Neural cell (in vitro differentiated cells): ENCODE results near the gene DTD1. TPM values are rescaled to one million over a fixed set of nuclear protein-coding genes. Genes with fewer than 3 reads are reported as not detected.
"Not testable (repeated sequence)": the region's sequence is repeated elsewhere in the genome, so short reads cannot be mapped to it uniquely, and the experiment has no call there.

Experiments
- H2AFZ ChIP-seq: fragments of 200-600, 300-800 bp; sonication (generic), shearing (Covaris generic); 2 replicates; pipeline ENCODE4 v1.6.0; 2014; ENCODE audit warnings: low read depth, mild to moderate bottlenecking, antibody characterized with exemption, low read length, moderate library complexity
- H3F3A ChIP-seq: fragments of 200-600 bp; shearing (Covaris generic); 2 replicates; pipeline ENCODE4 v1.6.1; 2016; ENCODE audit warnings: mild to moderate bottlenecking, moderate library complexity, mixed read lengths, antibody characterized with exemption, low read length; ENCODE audit not compliant: insufficient read depth, poor library complexity, severe bottlenecking
- H3K27ac ChIP-seq: fragments of 200-600, 300-800 bp; sonication (generic), shearing (Covaris generic); 2 replicates; pipeline ENCODE4 v1.5.1; 2014; ENCODE audit warnings: mild to moderate bottlenecking, low read length, moderate library complexity
- H3K27me3 ChIP-seq: fragments of 300-800, 200-600 bp; sonication (generic), shearing (Covaris generic); 2 replicates; pipeline ENCODE4 v1.6.0; 2014; ENCODE audit warnings: mild to moderate bottlenecking, low read depth, low read length, moderate library complexity; ENCODE audit not compliant: insufficient read depth
- H3K36me3 ChIP-seq: fragments of 300-800, 200-600 bp; sonication (generic), shearing (Covaris generic); 2 replicates; pipeline ENCODE4 v1.5.1; 2014; ENCODE audit warnings: mild to moderate bottlenecking, antibody characterized with exemption, low read length, moderate library complexity; ENCODE audit not compliant: insufficient read depth
- H3K4me2 ChIP-seq: fragments of 300-800, 200-600 bp; sonication (generic), shearing (Covaris generic); 2 replicates; pipeline ENCODE4 v1.6.0; 2014; ENCODE audit warnings: mild to moderate bottlenecking, low read length
- H3K4me3 ChIP-seq: fragments of 300-800, 200-600 bp; sonication (generic), shearing (Covaris generic); 2 replicates; pipeline ENCODE4 v1.5.1; 2014; ENCODE audit warnings: mild to moderate bottlenecking, low read length, moderate library complexity
- H3K79me2 ChIP-seq: fragments of 200-600 bp; shearing (Covaris generic); replicated peaks from 2 replicates; pipeline ENCODE4 v1.6.0; 2014; ENCODE audit warnings: mild to moderate bottlenecking, low read length, moderate library complexity; ENCODE audit not compliant: insufficient read depth
- H3K9ac ChIP-seq: fragments of 300-800, 200-600 bp; sonication (generic), shearing (Covaris generic); 2 replicates; pipeline ENCODE4 v1.6.1; 2016; ENCODE audit warnings: mild to moderate bottlenecking, low read length, mixed read lengths
- H3K9me2 ChIP-seq: fragments of 200-600 bp; shearing (Covaris generic); 2 replicates; pipeline ENCODE4 v1.6.1; 2016; ENCODE audit warnings: mild to moderate bottlenecking, low read length, mixed read lengths; ENCODE audit not compliant: insufficient read depth
- H3K9me3 ChIP-seq: fragments of 200-600, 300-800 bp; sonication (generic), shearing (Covaris generic); 2 replicates; pipeline ENCODE4 v1.6.1; 2016; ENCODE audit warnings: mild to moderate bottlenecking, mixed run types, low read length, moderate library complexity, mixed read lengths
- H4K20me1 ChIP-seq: fragments of 200-600 bp; shearing (Covaris generic); 2 replicates; pipeline ENCODE4 v1.6.1; 2016; ENCODE audit warnings: mild to moderate bottlenecking, mixed run types; ENCODE audit not compliant: insufficient read depth
- EP300 ChIP-seq: fragments of 450-650 bp; conservative IDR thresholded peaks from 2 replicates; pipeline ENCODE4 v1.6.1; 2014; ENCODE audit warnings: antibody characterized with exemption, mild to moderate bottlenecking, moderate library complexity; ENCODE audit not compliant: poor library complexity, severe bottlenecking
- EZH2 ChIP-seq: fragments of 200-600, 300-800 bp; shearing (Covaris generic), sonication (generic); IDR thresholded peaks from 2 replicates; pipeline ENCODE4 v1.6.1; 2014; ENCODE audit warnings: antibody characterized with exemption, low read length, borderline replicate concordance, mild to moderate bottlenecking; ENCODE audit not compliant: insufficient read depth, poor library complexity, severe bottlenecking
- MXI1 ChIP-seq: fragments of 450-650 bp; conservative IDR thresholded peaks from 2 replicates; pipeline ENCODE4 v1.6.1; 2014; ENCODE audit warnings: antibody characterized with exemption, mild to moderate bottlenecking; ENCODE audit not compliant: poor library complexity, severe bottlenecking
- POLR2AphosphoS5 ChIP-seq: IDR thresholded peaks from 2 replicates; pipeline ENCODE4 v1.6.1; 2012
- RAD21 ChIP-seq: fragments of 450-650 bp; conservative IDR thresholded peaks from 2 replicates; pipeline ENCODE4 v1.6.1; 2014; ENCODE audit warnings: antibody characterized with exemption, mild to moderate bottlenecking, moderate library complexity
- REST ChIP-seq: IDR thresholded peaks from 2 replicates; pipeline ENCODE4 v1.6.1; 2012; ENCODE audit warnings: borderline replicate concordance
- SMC3 ChIP-seq: fragments of 450-650 bp; conservative IDR thresholded peaks from 2 replicates; pipeline ENCODE4 v1.6.1; 2014; ENCODE audit warnings: antibody characterized with exemption, mild to moderate bottlenecking, moderate library complexity; ENCODE audit not compliant: poor library complexity
- TAF1 ChIP-seq: IDR thresholded peaks from 2 replicates; pipeline ENCODE4 v1.6.1; 2012; ENCODE audit warnings: low read depth
- polyA plus RNA-seq: library from polyadenylated mRNA; depleted of rRNA; stranded (reverse); fragments of >200 nt; gene quantifications from 2 replicates; pipeline ENCODE4 v1.2.3, GENCODE V29; 2014
- TF ChIP-seq, protein P1 (sequence below): fragments of 450-650 bp; IDR thresholded peaks from 2 replicates; pipeline ENCODE4 v1.5.1; 2014; ENCODE audit warnings: antibody characterized with exemption, mild to moderate bottlenecking, moderate library complexity; ENCODE audit not compliant: poor library complexity, severe bottlenecking

Gene DTD1
- polyA plus RNA-seq, 1 donor from 2014 or later, result 337 TPM

DNA sequence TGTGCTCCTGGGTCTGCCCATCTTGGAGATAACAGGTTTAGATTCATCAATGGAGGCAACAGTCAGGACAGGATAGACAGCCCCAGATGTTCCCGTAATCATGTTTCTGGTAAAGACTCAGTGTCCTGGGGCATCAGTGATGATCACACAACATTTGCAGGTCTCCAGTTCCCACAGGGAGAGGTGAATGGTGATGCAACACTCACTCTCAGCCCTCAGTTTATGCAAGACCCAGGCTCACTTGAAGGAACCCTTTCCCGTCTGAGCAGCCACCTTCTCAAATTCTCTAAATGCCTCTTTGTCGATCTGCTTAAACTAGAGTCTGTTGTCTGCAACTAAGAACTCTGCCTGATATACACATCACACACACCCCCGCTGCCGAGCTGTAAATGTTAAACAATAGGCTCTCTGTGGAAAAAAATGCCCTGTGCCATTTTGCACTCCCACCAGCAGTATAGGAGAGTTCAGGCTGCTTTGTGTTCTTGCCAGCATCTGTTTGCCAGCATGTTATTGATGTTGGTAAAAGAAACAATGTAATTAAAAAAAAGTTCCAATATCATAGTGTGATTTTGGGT, 195.6 kb downstream of the DTD1 start:
- TF ChIP-seq EP300 (no peak), REST (no peak), POLR2AphosphoS5 (no peak), RAD21 (no peak), EZH2 (no peak), MXI1 (no peak), TAF1 (no peak), SMC3 (no peak)
- TF ChIP-seq, protein P1, sequence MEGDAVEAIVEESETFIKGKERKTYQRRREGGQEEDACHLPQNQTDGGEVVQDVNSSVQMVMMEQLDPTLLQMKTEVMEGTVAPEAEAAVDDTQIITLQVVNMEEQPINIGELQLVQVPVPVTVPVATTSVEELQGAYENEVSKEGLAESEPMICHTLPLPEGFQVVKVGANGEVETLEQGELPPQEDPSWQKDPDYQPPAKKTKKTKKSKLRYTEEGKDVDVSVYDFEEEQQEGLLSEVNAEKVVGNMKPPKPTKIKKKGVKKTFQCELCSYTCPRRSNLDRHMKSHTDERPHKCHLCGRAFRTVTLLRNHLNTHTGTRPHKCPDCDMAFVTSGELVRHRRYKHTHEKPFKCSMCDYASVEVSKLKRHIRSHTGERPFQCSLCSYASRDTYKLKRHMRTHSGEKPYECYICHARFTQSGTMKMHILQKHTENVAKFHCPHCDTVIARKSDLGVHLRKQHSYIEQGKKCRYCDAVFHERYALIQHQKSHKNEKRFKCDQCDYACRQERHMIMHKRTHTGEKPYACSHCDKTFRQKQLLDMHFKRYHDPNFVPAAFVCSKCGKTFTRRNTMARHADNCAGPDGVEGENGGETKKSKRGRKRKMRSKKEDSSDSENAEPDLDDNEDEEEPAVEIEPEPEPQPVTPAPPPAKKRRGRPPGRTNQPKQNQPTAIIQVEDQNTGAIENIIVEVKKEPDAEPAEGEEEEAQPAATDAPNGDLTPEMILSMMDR, result no peak
- H3K36me3 ChIP-seq, result no peaks in the 10 kb centered on the region
- H3F3A ChIP-seq, result no peaks in the 10 kb centered on the region

GRCh38 chr20:18787046-18787445, 199.2 kb downstream of the DTD1 start:
- not testable (repeated sequence) for H3K36me3 ChIP-seq, H3K79me2 ChIP-seq, H2AFZ ChIP-seq, H3F3A ChIP-seq, H3K4me2 ChIP-seq, H3K9ac ChIP-seq, H3K27ac ChIP-seq, H4K20me1 ChIP-seq, H3K9me3 ChIP-seq, H3K27me3 ChIP-seq, H3K9me2 ChIP-seq, H3K4me3 ChIP-seq

More for the DNA sequence above, 195.6 kb downstream of the DTD1 start:
- H3K9me2 ChIP-seq, result no peaks in the 10 kb centered on the region
- no peaks in the 10 kb centered on the region for H3K79me2 ChIP-seq
- H4K20me1 ChIP-seq, result no peaks in the 10 kb centered on the region
- H2AFZ ChIP-seq, result no peak overlapping the region
- H3K9ac ChIP-seq, result no peak overlapping the region
- H3K27ac ChIP-seq, result no peak overlapping the region
- no peaks in the 10 kb centered on the region for H3K9me3 ChIP-seq
- H3K4me2 ChIP-seq, result no peak overlapping the region
- no peaks in the 10 kb centered on the region for H3K27me3 ChIP-seq
- H3K4me3 ChIP-seq, result no peak overlapping the region

DNA sequence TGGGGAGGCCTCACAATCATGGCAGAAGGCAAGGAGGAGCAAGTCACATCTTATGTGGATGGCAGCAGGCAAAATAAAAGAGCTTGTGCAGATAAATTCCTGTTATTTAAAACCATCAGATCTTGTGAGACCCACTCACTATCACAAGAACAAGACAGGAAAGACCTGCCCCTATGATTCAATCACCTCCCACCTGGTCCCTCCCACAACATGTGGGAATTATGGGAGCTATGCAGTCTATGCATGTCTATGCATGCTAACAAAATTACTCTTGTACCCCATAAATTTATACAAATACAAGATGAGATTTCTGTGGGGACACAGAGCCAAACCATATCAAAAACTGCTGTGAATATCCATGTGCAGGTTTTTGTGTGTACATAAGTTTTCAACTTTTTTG, 200.2 kb downstream of the DTD1 start:
- no peaks in the 10 kb centered on the region for H3K9me3 ChIP-seq
- H3F3A ChIP-seq, result peaks cover 5% of the 10 kb centered on the region
- no peaks in the 10 kb centered on the region for H4K20me1 ChIP-seq
- no peak overlapping the region for H3K9ac ChIP-seq
- H3K79me2 ChIP-seq, result no peaks in the 10 kb centered on the region
- H3K4me3 ChIP-seq, result no peak overlapping the region
- TF ChIP-seq POLR2AphosphoS5, result no peak
- no peak for TF ChIP-seq TAF1
- TF ChIP-seq MXI1, result no peak
- no peak for TF ChIP-seq REST
- TF ChIP-seq SMC3, result no peak
- H3K36me3 ChIP-seq, result no peaks in the 10 kb centered on the region
- no peak overlapping the region for H3K27ac ChIP-seq
- no peak overlapping the region for H3K4me2 ChIP-seq
- H3K9me2 ChIP-seq, result no peaks in the 10 kb centered on the region
- no peak overlapping the region for H2AFZ ChIP-seq
- no peaks in the 10 kb centered on the region for H3K27me3 ChIP-seq
